BLaER1 treated with 17β-estradiol and CSF1 and Interleukin-3, amounts not matched to agents 10 nM and 100 nM (cell line): ENCODE measurements around the gene HERC3.

Source experiments
- H3K27ac ChIP-seq, 11 experiments: shearing (Covaris generic); formaldehyde crosslinking; 2 replicates each; pipeline ENCODE4 v1.8.1; 2022
- H3K27me3 ChIP-seq, 11 experiments: shearing (Covaris generic); formaldehyde crosslinking; 2 replicates each; pipeline ENCODE4 v1.8.1; 2022
- H3K36me3 ChIP-seq, 11 experiments: shearing (Covaris generic); formaldehyde crosslinking; 2 replicates each; pipeline ENCODE4 v1.8.1; 2022
- H3K4me1 ChIP-seq, 10 experiments: shearing (Covaris generic); formaldehyde crosslinking; 2 replicates each; pipeline ENCODE4 v1.8.1; 2022
- H3K4me2 ChIP-seq, 11 experiments: shearing (Covaris generic); formaldehyde crosslinking; 2 replicates each; pipeline ENCODE4 v1.8.1; 2022
- H3K4me3 ChIP-seq, 10 experiments: shearing (Covaris generic); formaldehyde crosslinking; 2 replicates each; pipeline ENCODE4 v1.8.1; 2022
- H3K9ac ChIP-seq, 11 experiments: shearing (Covaris generic); formaldehyde crosslinking; 2 replicates each; pipeline ENCODE4 v1.8.1; 2022
- H3K9me3 ChIP-seq, 11 experiments: shearing (Covaris generic); formaldehyde crosslinking; replicated peaks in 1 of 11; 2 replicates each; pipeline ENCODE4 v1.8.1; 2022
- H4K20me1 ChIP-seq, 11 experiments: shearing (Covaris generic); formaldehyde crosslinking; 2 replicates each; pipeline ENCODE4 v1.8.1; 2022
- Cebpa-rat ChIP-seq, 11 experiments: shearing (Covaris generic); IDR thresholded peaks; 2 replicates each; pipeline ENCODE4 v1.8.1; 2022

HERC3 gene

GRCh38 chr4:88754796-88755195 is 162.5 kb downstream of the HERC3 start:
- no peak overlapping the region for H3K9ac ChIP-seq
- no peaks in the 10 kb centered on the region for H3K27me3 ChIP-seq
- no peak for TF ChIP-seq Cebpa-rat (IDR thresholded peaks at IDR 0.05)
- no peaks in the 10 kb centered on the region for H3K4me1 ChIP-seq
- H3K4me3 ChIP-seq: no peak overlapping the region
- H3K36me3 ChIP-seq: peaks cover 0 to 100% (median 0%) of the 10 kb centered on the region in 11 experiments; a peak in 9 of 22 replicates
- peaks cover 0 to 47% (median 0%) of the 10 kb centered on the region in 11 experiments; a peak in 4 of 22 replicates for H4K20me1 ChIP-seq
- H3K9me3 ChIP-seq: no peaks in the 10 kb centered on the region
- no peak overlapping the region for H3K4me2 ChIP-seq
- no peak overlapping the region for H3K27ac ChIP-seq

GRCh38 chr4:88755454-88755853 is 163.2 kb downstream of the HERC3 start:
- Histone ChIP-seq H3K9ac (no peak overlapping the region), H4K20me1 (peaks cover 0 to 47% (median 0%) of the 10 kb centered on the region in 11 experiments; a peak in 4 of 22 replicates), H3K4me3 (no peak overlapping the region), H3K27me3 (no peaks in the 10 kb centered on the region), H3K27ac (no peak overlapping the region), H3K4me1 (no peaks in the 10 kb centered on the region), H3K9me3 (no peaks in the 10 kb centered on the region), H3K36me3 (peaks cover 0 to 97% (median 0%) of the 10 kb centered on the region in 11 experiments; a peak in 7 of 22 replicates), H3K4me2 (no peak overlapping the region)
- TF ChIP-seq Cebpa-rat (IDR thresholded peaks at IDR 0.05): no peak

DNA sequence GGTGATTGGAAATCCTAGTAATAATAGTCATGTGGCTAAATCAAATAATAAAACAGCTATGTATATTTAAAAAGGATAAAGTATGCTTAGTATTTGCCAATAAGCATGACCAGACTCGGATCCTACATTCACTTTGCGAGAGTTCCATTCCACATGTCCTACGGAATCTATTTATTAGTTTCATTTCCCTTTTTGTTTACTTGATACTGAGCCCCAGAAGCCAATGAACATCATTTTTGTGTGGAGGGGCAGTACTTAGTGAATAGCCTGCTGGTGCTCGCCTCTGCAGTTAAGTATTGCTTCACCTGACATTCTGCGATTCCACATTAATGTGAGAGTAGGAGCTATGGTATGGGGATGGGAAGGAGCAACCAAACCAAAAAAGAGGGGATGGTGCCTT is 163.9 kb downstream of the HERC3 start:
- no peak overlapping the region for H3K4me3 ChIP-seq
- no peak overlapping the region for H3K9ac ChIP-seq
- H3K4me1 ChIP-seq: no peaks in the 10 kb centered on the region
- H3K27ac ChIP-seq: no peak overlapping the region
- peaks cover 0 to 94% (median 0%) of the 10 kb centered on the region in 11 experiments; a peak in 6 of 22 replicates for H3K36me3 ChIP-seq
- H3K27me3 ChIP-seq: no peaks in the 10 kb centered on the region
- H3K4me2 ChIP-seq: no peak overlapping the region
- H4K20me1 ChIP-seq: peaks cover 0 to 51% (median 0%) of the 10 kb centered on the region in 11 experiments; a peak in 4 of 22 replicates
- TF ChIP-seq Cebpa-rat (IDR thresholded peaks at IDR 0.05): no peak
- H3K9me3 ChIP-seq: no peaks in the 10 kb centered on the region

DNA sequence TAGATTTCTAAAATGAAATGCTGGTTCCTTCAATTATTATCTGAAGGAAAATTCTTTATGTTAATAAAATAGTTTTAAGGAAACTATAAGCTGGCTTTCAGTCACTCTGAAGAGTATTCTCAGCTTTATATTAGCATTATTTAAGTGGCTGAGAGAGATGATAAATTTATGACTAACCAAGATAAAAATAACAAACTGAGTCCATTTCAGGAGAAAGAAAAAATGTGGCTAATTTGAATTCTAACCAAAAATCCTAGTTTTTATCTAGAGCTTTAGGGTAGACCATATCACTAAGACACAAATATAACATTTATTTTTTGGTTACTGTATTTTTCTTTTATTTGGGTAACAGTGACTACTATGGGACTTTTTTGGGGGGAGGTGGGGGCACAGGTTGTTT is 164.8 kb downstream of the HERC3 start:
- no peak overlapping the region for H3K4me3 ChIP-seq
- peaks cover 0 to 55% (median 0%) of the 10 kb centered on the region in 11 experiments; a peak in 4 of 22 replicates for H4K20me1 ChIP-seq
- H3K27me3 ChIP-seq: no peaks in the 10 kb centered on the region
- no peaks in the 10 kb centered on the region for H3K9me3 ChIP-seq
- no peak overlapping the region for H3K4me2 ChIP-seq
- no peaks in the 10 kb centered on the region for H3K4me1 ChIP-seq
- no peak overlapping the region for H3K27ac ChIP-seq
- no peak for TF ChIP-seq Cebpa-rat (IDR thresholded peaks at IDR 0.05)
- H3K36me3 ChIP-seq: peaks cover 0 to 94% (median 0%) of the 10 kb centered on the region in 11 experiments; a peak in 6 of 22 replicates
- no peak overlapping the region for H3K9ac ChIP-seq

- Histone ChIP-seq H4K20me1 (peaks cover 0 to 59% (median 0%) of the 10 kb centered on the region in 11 experiments; a peak in 4 of 22 replicates), H3K27ac (no peak overlapping the region), H3K4me1 (no peaks in the 10 kb centered on the region), H3K4me2 (no peak overlapping the region), H3K9me3 (no peaks in the 10 kb centered on the region), H3K36me3 (peaks cover 0 to 94% (median 0%) of the 10 kb centered on the region in 11 experiments; a peak in 7 of 22 replicates), H3K4me3 (no peak overlapping the region), H3K27me3 (no peaks in the 10 kb centered on the region), H3K9ac (no peak overlapping the region)
- no peak for TF ChIP-seq Cebpa-rat (IDR thresholded peaks at IDR 0.05)
These were observed 165.5 kb downstream of the HERC3 start for GRCh38 chr4:88757776-88758175.
